A673 (cell line): ENCODE results near the gene GPR149. TPM values are rescaled to one million over a fixed set of nuclear protein-coding genes. Genes with fewer than 3 reads are reported as not detected.
A peak's percentile ranks its signal among the peaks of the same experiment; 100 is the strongest.

Source experiments
- BruUV-seq: library from RNA; stranded (reverse); fragments of 400-500 nt; replicated peaks from 2 replicates; lab custom pipeline; 2021; lab: Mats Ljungman, UMichigan
- CTCF ChIA-PET: fragments of 300-600 bp; sonication (Branson Sonifier 250); formaldehyde crosslinking; loops from one replicate; lab custom pipeline; 2022; ENCODE audit warnings: antibody characterized with exemption; lab: Charles Lee
- POLR2A ChIA-PET: fragments of 300-600 bp; sonication (Branson Sonifier 250); formaldehyde crosslinking; loops from one replicate; lab custom pipeline; 2022; ENCODE audit warnings: antibody characterized with exemption; ENCODE audit not compliant: low non-redundant PET; lab: Charles Lee
- DNase-seq: peaks from one replicate; pipeline ENCODE4 v3.0.0-alpha.2; 2015; ENCODE audit warnings: low spot score
- H3K27ac ChIP-seq: fragments of 200-600 bp; sonication (generic); 2 replicates; pipeline ENCODE4 v1.5.1; 2016; ENCODE audit warnings: mixed run types, low read depth, mild to moderate bottlenecking, mixed read lengths, antibody characterized with exemption, low read length; ENCODE audit not compliant: poor library complexity, severe bottlenecking
- H3K27me3 ChIP-seq: fragments of 200-600 bp; sonication (generic); replicated peaks from 2 replicates; pipeline ENCODE4 v1.6.1; 2017; ENCODE audit warnings: mixed run types, low read depth, mild to moderate bottlenecking, mixed read lengths, antibody characterized with exemption, low read length; ENCODE audit not compliant: insufficient read depth, poor library complexity
- H3K36me3 ChIP-seq: fragments of 200-600 bp; sonication (generic); 2 replicates; pipeline ENCODE4 v1.6.1; 2016; ENCODE audit warnings: mixed run types, mild to moderate bottlenecking, mixed read lengths, antibody characterized with exemption, low read length; ENCODE audit not compliant: insufficient read depth, poor library complexity, severe bottlenecking
- H3K4me1 ChIP-seq: fragments of 200-600 bp; sonication (generic); 2 replicates; pipeline ENCODE4 v1.6.1; 2017; ENCODE audit warnings: mixed run types, mild to moderate bottlenecking, mixed read lengths, antibody characterized with exemption, low read length; ENCODE audit not compliant: insufficient read depth, poor library complexity, severe bottlenecking
- H3K4me3 ChIP-seq: fragments of 200-600 bp; sonication (generic); 2 replicates; pipeline ENCODE4 v1.5.1; 2016; ENCODE audit warnings: low read depth, mixed run types, mild to moderate bottlenecking, mixed read lengths, low read length; ENCODE audit not compliant: poor library complexity, severe bottlenecking
- H3K9me3 ChIP-seq: fragments of 200-600 bp; sonication (generic); 2 replicates; pipeline ENCODE4 v1.6.1; 2016; ENCODE audit warnings: mixed run types, low read depth, mild to moderate bottlenecking, mixed read lengths, antibody characterized with exemption, low read length; ENCODE audit not compliant: poor library complexity, severe bottlenecking
- EZH2 ChIP-seq: fragments of 200-600 bp; sonication (generic); IDR thresholded peaks from 2 replicates; pipeline ENCODE4 v1.6.1; 2017; ENCODE audit warnings: borderline replicate concordance, low read depth, mild to moderate bottlenecking, mixed read lengths, antibody characterized with exemption, low read length; ENCODE audit not compliant: poor library complexity, severe bottlenecking
- intact Hi-C: fragments of 100-400 bp; cut with micrococcal nuclease; formaldehyde crosslinking; loops from one replicate; pipeline ENCODE4 v1.10.0; 2022; ENCODE audit not compliant: unreplicated experiment
- total RNA-seq: library from RNA; stranded (reverse); gene quantifications from 2 replicates; pipeline ENCODE4 v1.2.3, GENCODE V29; 2021
- TF ChIP-seq, protein P1 (sequence below): fragments of 300-800, 200-600 bp; sonication (generic); conservative IDR thresholded peaks from 2 replicates; pipeline ENCODE4 v1.5.1; 2017; ENCODE audit warnings: low read depth, mild to moderate bottlenecking, antibody characterized with exemption, low read length, moderate library complexity, mixed read lengths

Gene GPR149
- total RNA-seq, 1 experiment from 2014 or later, result not detected

DNA sequence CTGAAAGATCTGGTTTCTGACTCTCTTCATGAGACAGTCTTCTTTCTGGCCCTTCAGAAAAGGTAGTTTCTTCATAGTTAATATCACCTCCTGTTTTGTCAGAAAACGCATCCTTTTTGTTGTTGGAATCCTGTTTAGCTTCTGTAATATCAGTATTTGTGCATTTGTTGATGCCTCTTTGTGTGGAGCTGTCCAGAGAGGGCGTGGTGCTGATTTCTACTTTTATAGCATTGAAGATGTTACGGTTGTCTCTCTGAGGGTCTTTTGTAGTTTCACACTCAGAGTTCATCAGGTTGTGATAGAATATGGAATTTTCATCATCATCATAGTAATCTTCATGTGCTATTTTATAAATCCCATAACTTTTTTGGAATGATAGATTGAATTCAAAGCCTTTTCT is 8.9 kb downstream of the GPR149 start:
- BruUV-seq, result no TSS peak
- Histone ChIP-seq H3K27ac (no peak overlapping the region), H3K4me3 (no peak overlapping the region), H3K27me3 (peaks cover 25% of the 10 kb centered on the region), H3K36me3 (no peaks in the 10 kb centered on the region), H3K9me3 (no peaks in the 10 kb centered on the region), H3K4me1 (no peaks in the 10 kb centered on the region)
- TF ChIP-seq, protein P1, sequence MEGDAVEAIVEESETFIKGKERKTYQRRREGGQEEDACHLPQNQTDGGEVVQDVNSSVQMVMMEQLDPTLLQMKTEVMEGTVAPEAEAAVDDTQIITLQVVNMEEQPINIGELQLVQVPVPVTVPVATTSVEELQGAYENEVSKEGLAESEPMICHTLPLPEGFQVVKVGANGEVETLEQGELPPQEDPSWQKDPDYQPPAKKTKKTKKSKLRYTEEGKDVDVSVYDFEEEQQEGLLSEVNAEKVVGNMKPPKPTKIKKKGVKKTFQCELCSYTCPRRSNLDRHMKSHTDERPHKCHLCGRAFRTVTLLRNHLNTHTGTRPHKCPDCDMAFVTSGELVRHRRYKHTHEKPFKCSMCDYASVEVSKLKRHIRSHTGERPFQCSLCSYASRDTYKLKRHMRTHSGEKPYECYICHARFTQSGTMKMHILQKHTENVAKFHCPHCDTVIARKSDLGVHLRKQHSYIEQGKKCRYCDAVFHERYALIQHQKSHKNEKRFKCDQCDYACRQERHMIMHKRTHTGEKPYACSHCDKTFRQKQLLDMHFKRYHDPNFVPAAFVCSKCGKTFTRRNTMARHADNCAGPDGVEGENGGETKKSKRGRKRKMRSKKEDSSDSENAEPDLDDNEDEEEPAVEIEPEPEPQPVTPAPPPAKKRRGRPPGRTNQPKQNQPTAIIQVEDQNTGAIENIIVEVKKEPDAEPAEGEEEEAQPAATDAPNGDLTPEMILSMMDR, result no peak
- TF ChIP-seq EZH2, result no peak
- intact Hi-C loops, result no loop called here
- ChIA-PET POLR2A (no interaction called here), CTCF (no interaction called here)
- DNase-seq, result peak; percentile 36

DNA sequence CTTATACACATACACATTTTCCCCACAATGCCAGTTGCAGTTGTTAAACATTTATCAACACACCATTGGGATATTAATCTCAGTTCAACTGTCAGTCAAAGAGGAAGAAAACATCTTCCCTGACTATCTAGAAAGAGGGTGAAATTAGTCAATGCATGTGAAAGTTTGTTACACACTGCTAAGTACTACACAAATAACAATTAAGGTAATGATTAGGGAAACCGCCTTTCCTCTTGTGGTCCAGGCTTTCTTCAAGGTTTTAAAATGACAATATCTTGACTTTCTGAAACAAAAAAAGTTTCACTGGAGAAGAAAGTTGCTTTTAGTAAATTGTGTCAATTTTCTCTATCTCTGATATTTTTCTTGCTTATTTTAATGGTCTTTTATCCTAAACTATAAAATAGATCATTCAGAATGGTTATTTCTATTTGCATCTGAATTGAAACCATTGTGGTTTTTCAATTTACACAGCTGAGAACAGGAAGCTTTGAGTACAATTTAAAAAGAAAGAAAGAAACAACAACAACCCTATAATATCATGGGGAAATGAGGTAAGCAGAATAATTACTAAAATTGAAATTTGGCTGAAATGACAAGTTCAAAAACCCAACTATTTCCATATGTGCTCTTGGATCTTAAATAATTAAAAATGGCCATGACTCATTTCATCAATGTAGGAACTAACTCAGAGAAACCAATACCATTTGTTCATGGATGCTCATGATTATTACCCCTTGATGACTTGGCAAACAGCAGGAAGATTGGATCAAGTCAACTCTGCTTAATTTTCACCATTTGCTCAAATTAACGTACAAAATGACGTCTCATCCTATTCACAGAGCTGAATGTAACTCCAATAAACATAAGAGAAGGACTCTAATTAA is 31.7 kb downstream of the GPR149 start:
- no peaks in the 10 kb centered on the region for H3K4me1 ChIP-seq
- no peak overlapping the region for H3K27ac ChIP-seq
- intact Hi-C loops, result no loop called here
- no peaks in the 10 kb centered on the region for H3K9me3 ChIP-seq
- TF ChIP-seq, protein P1, result no peak
- TF ChIP-seq EZH2, result no peak
- ChIA-PET CTCF (no interaction called here), POLR2A (no interaction called here)
- H3K36me3 ChIP-seq, result no peaks in the 10 kb centered on the region
- no peak overlapping the region for H3K4me3 ChIP-seq
- DNase-seq, result no peak
- BruUV-seq, result no TSS peak
- H3K27me3 ChIP-seq, result peaks cover 4% of the 10 kb centered on the region

DNA sequence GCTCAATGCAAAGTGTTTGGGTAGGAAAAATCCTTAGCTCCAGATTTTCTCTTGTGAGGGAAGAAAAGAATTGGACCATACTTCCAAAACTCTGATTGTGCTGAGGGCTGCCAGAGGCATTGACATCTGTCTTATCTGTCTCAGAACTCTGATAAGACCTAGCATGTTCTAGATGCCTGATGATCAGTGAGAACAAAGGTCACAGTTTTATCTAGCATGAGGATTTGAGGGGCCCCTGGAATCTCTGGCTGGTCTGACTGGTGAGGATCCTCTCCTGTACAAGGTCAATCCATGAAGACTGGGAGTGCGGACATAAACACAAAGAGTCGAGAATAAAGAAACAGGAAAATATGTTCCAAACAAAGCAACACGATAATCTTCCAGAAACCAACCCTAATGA is 40.1 kb downstream of the GPR149 start:
- Histone ChIP-seq H3K27me3 (peaks cover 12% of the 10 kb centered on the region), H3K36me3 (no peaks in the 10 kb centered on the region), H3K4me3 (no peak overlapping the region), H3K9me3 (no peaks in the 10 kb centered on the region), H3K27ac (no peak overlapping the region), H3K4me1 (no peaks in the 10 kb centered on the region)
- POLR2A ChIA-PET, result no interaction called here
- CTCF ChIA-PET, result no interaction called here
- no TSS peak for BruUV-seq
- no peak for DNase-seq
- intact Hi-C loops, result no loop called here
- TF ChIP-seq, protein P1, result no peak
- TF ChIP-seq EZH2, result no peak
